ENCODE measurements around the gene CYP2R1.

DNA sequence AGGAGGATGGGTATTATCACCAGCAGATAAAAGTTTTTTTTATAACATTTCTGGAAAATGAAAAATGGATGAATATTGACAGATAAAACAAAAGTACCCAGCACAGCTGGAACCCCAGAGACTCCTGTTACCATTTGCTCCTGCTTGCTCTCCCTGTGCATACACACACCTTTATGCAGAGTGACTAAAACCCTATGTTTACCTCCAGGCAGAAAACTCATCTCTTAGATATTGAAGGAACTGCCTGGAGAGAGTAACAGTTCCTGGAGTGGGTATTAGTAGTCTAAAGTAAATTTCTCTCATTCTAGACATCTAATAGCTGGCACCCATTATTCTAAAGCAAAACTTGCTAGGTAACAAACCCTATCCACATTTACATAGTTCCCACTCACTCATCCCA is 38.0 kb downstream of the CYP2R1 start:
- no peak for TF ChIP-seq CTCF (IDR thresholded peaks at IDR 0.05)
- TF ChIP-seq POLR2A (IDR thresholded peaks at IDR 0.05) = no peak
